Raji (cell line): Measurements from ENCODE around the gene DNAH14.

ENCODE experiments used
- POLR2A ChIP-seq: IDR thresholded peaks from 2 replicates; pipeline ENCODE4 v1.6.1; 2011; ENCODE audit warnings: low read depth, low read length, control low read depth; ENCODE audit not compliant: insufficient read depth

The DNAH14 gene

DNA sequence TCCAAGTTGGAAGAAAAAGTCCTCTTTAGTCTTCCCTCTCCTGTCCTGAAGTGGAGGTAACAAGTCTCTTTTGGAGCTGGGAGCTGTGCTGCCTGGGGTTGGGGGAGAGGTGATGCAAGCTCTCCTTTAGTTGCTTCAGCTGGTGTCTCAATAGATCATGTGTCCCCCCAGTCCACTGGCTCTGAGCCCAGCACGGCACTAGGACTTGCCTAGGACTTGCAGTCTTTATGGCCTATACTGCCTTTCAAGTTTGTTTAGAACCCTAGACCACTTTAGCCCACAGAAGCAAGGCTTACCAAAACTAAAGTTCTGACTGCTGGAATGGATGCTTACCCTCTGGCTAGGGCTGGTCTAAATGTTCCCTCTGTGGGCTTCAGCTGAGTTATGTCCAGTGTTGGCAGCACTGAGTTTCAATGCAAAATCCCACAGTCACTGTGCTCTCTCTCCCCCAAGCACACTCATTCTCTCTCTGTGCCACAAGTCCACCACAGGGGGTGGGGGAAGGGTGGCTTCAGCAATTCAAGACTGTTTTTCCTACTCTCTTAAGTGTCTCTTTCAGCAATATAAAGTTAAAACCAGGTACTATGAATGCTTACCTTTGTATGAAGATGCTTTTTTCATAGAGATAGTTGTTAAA lies 185.0 kb downstream of the DNAH14 start:
- TF ChIP-seq POLR2A: no peak

DNA sequence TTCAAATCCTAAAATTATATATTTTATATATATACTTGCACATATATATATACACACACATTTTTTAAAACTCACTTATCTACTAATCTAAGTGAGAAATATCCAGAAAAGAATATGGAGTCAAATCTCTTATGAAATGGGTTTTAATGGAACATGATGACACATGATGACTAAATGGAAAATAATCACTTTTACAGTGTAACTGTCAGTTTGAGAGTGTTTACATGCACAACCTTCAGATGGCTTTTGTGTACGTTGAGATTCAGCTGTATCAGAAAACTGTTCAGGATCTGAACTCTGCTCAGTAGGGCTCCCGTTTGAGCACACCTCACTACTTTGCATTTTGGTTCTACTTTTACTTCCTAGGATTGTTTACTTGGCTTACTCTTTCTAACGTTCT lies 189.8 kb downstream of the DNAH14 start:
- no peak for TF ChIP-seq POLR2A

DNA sequence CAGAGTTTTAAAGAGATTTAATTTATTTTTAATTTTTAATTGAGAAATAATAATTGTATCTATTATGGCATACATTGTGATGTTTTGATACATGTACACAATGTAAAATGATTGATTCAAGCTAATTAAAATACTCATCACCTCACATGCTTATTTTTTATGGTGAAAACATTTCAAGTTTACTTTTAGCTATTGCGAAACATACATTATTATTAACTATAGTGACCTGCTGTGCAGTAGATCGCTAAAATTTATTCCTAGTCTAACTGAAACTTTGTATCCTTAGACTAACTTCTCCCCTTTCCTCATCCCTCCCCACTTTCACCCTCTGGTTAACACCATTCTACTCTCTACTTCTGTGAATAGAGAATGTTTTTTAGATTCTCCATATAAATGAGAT lies 191.6 kb downstream of the DNAH14 start:
- no peak for TF ChIP-seq POLR2A

DNA sequence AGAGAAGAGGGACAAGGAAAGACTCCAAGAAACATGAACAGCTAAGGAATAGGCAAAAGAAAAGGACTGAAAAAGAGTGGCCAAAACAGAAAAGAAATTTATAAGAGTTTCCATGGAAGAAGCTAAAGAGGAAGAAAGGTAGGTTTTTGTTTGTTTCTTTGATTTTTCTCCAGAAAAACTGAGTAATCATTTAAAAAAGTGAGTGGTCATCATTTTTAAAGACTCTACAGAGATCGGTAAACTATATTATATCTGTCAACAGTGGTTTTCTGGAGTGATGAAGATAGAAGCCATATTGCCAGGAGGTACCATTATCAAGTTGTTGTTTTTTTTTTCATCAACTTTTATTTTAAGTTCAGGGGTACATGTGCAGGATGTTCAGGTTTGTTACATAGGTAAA lies 202.4 kb downstream of the DNAH14 start:
- no peak for TF ChIP-seq POLR2A

DNA sequence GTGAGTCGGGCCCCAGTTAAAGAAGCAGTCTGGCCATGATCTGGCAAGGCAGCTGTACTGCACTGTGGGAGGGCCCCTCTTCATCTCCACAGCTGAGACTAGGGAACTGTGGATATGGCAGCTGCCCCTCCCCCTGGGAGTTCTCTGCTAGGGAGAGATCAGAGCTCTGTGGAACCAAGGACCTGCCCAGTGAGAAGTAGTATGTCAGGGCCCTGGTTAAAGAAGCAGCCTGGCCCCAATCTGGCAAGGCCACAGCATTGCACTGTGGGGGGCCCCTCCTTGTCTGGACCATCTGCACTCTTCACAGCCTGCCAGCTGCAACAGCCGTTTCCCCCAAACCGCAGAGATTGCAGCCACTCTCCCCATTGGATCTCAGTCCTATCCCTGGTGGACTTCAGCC lies 208.5 kb downstream of the DNAH14 start:
- no peak for TF ChIP-seq POLR2A

DNA sequence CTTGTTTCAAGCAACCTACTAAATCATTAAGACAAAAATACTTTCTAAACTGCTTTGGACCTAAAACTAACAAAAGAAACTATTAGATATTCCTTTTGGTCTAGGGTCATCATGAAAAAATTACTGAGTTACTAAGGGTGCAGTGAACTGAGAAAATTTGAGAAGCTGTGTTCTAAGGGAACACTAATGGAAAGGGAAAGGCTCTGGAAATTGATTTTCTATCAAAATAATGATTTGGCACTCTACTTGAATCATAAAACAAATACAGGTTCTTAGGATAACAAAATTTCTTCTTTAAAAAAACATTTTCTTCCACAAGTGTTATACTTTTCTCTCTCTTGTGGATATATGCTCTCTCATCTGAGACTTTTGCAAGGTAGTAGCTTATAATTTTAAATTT lies 213.5 kb downstream of the DNAH14 start:
- TF ChIP-seq POLR2A: no peak

DNA sequence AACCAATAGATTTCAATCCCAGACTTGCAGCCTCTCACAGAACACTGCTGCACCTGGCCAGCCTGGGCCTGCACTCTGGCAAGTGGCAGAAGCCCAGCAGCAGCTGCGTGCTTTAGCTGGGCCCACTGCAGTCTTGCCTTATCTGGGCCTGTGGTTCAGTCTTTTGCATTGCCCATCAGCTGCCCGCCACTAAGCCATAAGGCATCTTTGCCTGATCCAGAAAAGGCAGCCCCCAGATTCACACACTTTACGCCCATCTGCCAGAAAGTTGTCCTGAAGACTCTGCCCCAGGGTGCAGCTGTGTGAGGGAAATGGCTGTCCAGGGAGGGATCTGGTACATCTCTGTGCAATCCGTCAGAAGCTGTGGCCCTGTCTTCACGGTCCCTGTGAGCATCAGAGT lies 217.0 kb downstream of the DNAH14 start:
- TF ChIP-seq POLR2A: no peak

DNA sequence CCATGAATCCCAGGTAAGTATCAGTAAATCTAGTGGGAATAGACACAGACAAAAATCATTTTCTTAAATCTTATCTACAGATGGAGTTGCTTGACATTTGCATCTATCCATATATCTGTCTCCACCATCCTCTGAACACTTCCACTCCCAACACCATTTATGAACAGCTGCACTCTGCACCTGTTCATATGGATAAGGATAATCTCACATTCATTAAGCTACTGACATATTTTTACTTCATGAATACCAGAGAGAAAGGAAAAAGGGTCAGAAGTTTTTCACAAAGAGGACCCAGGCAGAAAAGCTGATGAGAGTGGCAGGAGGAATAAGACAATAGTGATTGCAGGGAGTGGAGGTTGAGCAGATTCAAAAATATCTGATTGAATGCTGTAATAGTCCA lies 222.6 kb downstream of the DNAH14 start:
- no peak for TF ChIP-seq POLR2A

DNA sequence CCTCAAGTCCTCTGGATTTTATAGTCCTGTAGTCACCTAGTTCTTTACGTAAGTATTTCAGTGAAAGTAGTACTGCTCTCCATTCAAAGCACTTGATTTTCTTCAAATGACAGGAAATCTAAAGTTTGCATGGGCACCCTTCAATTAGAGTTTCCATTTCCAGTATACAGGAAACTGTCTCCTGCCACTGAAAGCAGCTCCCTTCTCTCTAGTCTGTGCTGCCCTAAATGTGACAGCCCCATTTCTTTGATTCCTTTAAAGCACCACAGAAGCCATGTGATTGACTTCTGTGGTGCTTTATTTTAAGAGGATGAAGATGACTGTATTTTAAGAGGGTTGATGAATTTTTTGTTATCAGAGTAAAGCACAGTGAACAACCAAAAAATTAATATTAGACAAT lies 226.1 kb downstream of the DNAH14 start:
- no peak for TF ChIP-seq POLR2A

DNA sequence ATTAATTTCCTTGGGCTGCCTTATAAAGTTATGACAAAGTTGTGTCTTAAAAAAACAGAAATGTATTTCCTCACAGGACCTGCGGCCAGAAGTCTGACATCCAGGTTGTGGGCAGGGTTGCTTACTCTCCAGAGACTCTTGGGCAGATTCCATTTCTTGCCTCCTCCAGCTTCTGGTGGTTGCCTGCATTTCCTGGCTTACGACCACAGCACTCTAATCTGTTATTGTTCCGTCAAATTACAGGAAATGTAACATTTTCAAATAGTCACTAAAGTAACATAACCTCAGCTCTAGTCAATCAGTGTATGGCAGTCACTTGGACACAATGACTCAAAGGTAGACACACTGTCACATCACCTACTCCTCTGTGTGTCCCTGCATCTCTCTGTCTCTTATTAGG lies 226.8 kb downstream of the DNAH14 start:
- no peak for TF ChIP-seq POLR2A

DNA sequence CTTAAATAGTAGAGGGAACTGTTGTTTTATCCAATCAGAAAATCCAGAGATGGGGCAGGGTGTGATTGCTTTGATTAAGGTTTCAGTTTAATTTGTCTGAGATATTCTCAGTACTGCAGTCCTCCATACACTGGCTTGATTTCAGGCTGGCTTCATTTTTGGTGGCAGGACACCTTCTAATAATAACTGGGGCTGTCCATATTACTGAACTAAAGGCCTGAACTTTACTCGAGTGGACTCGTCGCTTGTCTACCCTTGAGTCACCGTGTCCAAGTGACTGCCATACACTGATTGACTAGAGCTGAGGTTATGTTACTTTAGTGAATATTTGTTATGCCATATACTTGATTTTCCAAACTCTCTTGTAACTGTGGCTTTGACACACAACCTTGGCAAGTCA lies 228.8 kb downstream of the DNAH14 start:
- no peak for TF ChIP-seq POLR2A

DNA sequence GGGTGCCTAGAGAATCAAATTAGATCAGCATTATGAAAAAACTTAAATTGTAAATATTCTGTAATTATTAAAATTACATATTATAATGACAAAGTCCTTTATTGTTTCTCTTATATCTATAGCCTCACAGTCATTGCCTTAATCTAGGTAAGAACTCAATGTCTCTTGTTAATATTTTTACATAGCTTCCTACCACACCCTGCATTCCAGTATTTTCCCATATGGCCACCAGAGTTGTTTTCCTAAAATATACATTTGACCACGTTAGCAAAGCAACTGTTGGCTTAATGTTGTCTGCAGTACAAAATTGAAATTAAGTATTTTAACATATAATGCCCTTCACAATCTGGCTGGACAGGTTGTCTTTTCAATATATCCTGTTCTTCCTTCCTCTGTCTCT lies 230.3 kb downstream of the DNAH14 start:
- TF ChIP-seq POLR2A: no peak

DNA sequence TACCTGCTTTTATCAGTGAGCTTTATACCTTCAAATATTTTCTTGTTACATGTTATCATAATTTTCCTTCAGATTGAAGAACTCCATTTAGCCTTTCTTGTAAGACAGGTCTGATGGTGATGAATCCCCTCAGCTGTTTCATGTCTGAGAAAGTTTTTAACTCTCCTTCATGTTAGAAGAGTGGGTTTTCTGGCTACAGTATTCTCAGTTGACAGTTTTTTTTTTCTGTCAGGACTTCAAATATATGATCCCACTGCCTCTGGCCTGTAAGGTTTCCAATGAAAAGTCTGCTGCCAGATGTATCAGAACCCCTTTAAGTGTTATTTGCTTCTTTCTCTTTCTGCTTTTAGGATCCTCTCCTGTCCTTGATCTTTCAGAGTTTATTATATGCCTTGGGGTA lies 250.2 kb downstream of the DNAH14 start:
- TF ChIP-seq POLR2A: no peak

DNA sequence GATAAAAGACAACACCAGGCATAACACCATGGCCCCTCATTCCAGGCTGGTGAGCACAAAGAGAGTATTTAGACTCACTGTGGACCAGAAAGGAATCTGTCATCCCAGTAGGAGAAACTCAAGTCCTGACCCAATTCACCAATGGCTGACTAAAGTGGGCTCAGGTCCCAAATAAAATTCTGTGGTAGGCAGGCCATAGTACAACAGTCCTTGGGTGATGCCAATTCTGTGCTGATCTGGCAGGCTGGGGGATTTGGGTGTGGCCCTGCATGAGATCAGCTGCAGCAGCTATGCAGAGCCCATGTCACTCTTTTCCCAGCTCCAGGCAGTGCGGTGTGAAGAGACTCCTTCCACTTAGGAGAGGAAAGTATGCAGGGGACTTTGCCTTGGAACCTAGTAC lies 253.2 kb downstream of the DNAH14 start:
- no peak for TF ChIP-seq POLR2A

DNA sequence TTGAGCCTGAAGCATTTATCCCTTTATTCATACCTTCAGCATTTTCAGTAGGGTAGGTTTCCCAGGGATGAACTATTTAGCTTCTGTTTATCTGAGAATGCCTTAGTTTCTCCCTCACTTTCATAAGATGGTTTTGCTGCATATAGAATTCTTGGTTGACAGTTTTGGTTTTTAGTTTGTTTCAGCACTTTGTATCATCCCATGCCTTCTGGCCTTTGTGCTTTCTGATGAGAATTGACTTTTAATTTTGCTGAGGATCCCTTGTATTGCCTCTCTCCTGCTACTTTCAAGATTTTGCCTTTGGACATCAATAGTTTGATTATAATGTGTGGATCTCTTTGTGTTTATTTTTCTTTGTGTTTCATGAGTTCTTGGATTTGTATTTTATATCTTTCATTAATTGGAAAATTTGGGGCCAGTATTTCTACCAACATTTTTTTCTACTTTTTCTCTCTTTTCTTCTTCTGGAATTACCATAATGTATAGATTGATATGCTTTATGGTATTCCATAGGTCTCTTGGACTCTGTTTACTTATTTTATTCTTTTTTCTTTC lies 261.8 kb downstream of the DNAH14 start:
- no peak for TF ChIP-seq POLR2A

DNA sequence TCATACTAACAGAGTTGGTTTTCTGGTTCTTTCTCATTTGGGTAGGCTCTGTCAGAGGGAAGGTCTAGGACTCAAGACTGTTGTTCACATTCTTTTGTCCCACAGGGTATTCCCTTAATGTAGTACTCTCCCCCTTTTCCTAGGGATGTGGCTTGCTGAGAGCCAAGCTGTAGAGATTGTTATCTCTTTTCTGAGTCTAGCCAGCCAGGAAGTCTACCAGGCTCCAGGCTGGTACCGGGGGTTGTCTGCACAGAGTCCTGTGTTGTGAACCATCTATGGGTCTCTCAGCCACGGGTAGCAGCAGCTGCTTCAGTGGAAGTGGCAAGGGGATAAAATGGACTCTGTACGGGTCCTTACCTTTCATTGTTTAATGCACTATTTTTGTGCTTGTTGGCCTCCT lies 272.0 kb downstream of the DNAH14 start:
- TF ChIP-seq POLR2A: no peak

DNA sequence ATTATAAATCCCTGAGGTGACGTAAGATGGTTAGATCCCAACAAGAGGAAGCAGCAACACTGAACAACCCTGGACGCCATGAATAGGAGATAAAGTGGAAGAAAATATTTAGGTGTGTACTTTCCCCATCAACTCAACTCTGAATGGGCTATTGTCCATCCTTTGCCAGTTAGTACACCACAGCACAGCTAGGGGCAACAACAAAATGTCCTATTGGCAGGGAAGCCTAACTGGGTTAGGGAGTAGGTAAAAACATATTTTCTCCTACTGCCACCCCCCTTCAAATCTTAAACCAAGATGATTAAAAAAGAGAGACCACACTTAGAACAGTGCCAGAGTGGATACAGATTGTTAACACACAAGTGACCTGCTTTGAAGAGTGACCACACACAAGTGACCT lies 278.3 kb downstream of the DNAH14 start:
- TF ChIP-seq POLR2A: no peak
